ENCODE results near the gene CRIP3. TPM values are rescaled to one million over a fixed set of nuclear protein-coding genes. Genes with fewer than 3 reads are reported as not detected.
"Not testable (repeated sequence)": the region's sequence is repeated elsewhere in the genome, so short reads cannot be mapped to it uniquely, and the experiment has no call there.

Gene CRIP3
- not detected in 2 replicates for total RNA-seq

- peak in 1 of 2 donors; percentile 13 for DNase-seq (ENCODE audit: low read depth in 2 of 2)
Measured at GRCh38 chr6:43308101-43308989, at the start of gene CRIP3. Gene CRIP3 (minus strand): TSS chr6:43308826. CDS start chr6:43308792, 34 bp downstream.

GRCh38 chr6:43355862-43356590 is 47.4 kb upstream of the CRIP3 start:
- peak; percentile 17 to 32 for DNase-seq (ENCODE audit: low read depth in 2 of 2)

- not testable (repeated sequence) for DNase-seq (ENCODE audit: low read depth in 2 of 2)
Measured at GRCh38 chr6:43351951-43352350, 43.3 kb upstream of the CRIP3 start.

GRCh38 chr6:43347444-43347843 is 38.8 kb upstream of the CRIP3 start:
- no peak for DNase-seq (ENCODE audit: low read depth in 2 of 2)

- DNase-seq (ENCODE audit: low read depth in 2 of 2): no peak
Measured at GRCh38 chr6:43347021-43347420, 38.4 kb upstream of the CRIP3 start.

GRCh38 chr6:43346243-43346642 is 37.6 kb upstream of the CRIP3 start:
- DNase-seq (ENCODE audit: low read depth in 2 of 2): not testable (repeated sequence)

GRCh38 chr6:43339168-43339567 is 30.5 kb upstream of the CRIP3 start:
- no peak for DNase-seq (ENCODE audit: low read depth in 2 of 2)

- DNase-seq (ENCODE audit: low read depth in 2 of 2): no peak
Measured at GRCh38 chr6:43338243-43338642, 29.6 kb upstream of the CRIP3 start.

GRCh38 chr6:43336382-43336781 is 27.8 kb upstream of the CRIP3 start:
- no peak for DNase-seq (ENCODE audit: low read depth in 2 of 2)

- DNase-seq (ENCODE audit: low read depth in 2 of 2): no peak
Measured at GRCh38 chr6:43335469-43335868, 26.8 kb upstream of the CRIP3 start.

- peak in 1 of 2 donors; percentile 47 for DNase-seq (ENCODE audit: low read depth in 2 of 2)
Measured at GRCh38 chr6:43334466-43335095, 26.0 kb upstream of the CRIP3 start.

- DNase-seq (ENCODE audit: low read depth in 2 of 2): no peak
Measured at GRCh38 chr6:43331891-43332290, 23.3 kb upstream of the CRIP3 start.

GRCh38 chr6:43331470-43331869 is 22.8 kb upstream of the CRIP3 start:
- no peak for DNase-seq (ENCODE audit: low read depth in 2 of 2)

GRCh38 chr6:43328528-43328927 is 19.9 kb upstream of the CRIP3 start:
- no peak for DNase-seq (ENCODE audit: low read depth in 2 of 2)

GRCh38 chr6:43325876-43326275 is 17.2 kb upstream of the CRIP3 start:
- DNase-seq (ENCODE audit: low read depth in 2 of 2): no peak

GRCh38 chr6:43318011-43318410 is 9.4 kb upstream of the CRIP3 start:
- DNase-seq (ENCODE audit: low read depth in 2 of 2): no peak

GRCh38 chr6:43313813-43314212 is 5.2 kb upstream of the CRIP3 start:
- no peak for DNase-seq (ENCODE audit: low read depth in 2 of 2)

- no peak for DNase-seq (ENCODE audit: low read depth in 2 of 2)
Measured at GRCh38 chr6:43311666-43312065, 3.0 kb upstream of the CRIP3 start.

- DNase-seq (ENCODE audit: low read depth in 2 of 2): no peak
Measured at GRCh38 chr6:43310624-43311023, 2.0 kb upstream of the CRIP3 start.

- no peak for DNase-seq (ENCODE audit: low read depth in 2 of 2)
Measured at GRCh38 chr6:43310134-43310533, 1.5 kb upstream of the CRIP3 start.

GRCh38 chr6:43308990-43309477 is 408 bp upstream of the CRIP3 start:
- DNase-seq (ENCODE audit: low read depth in 2 of 2): no peak
